GM12864 (cell line): Measurements from ENCODE around the gene WDR48.

Experiments
- DNase-seq: peaks from one replicate; pipeline ENCODE4 v3.0.0-alpha.2; 2011; ENCODE audit warnings: low read depth
- H3K4me3 ChIP-seq: 2 replicates; pipeline ENCODE4 v1.5.1; 2011; ENCODE audit warnings: mild to moderate bottlenecking, low read depth, low read length, control low read depth
- CTCF ChIP-seq: IDR thresholded peaks from 2 replicates; pipeline ENCODE4 v1.5.1; 2011; ENCODE audit warnings: low read depth, mild to moderate bottlenecking, moderate library complexity, low read length, control low read depth, inconsistent platforms; ENCODE audit errors: missing control alignments

Gene WDR48

GRCh38 chr3:39142067-39142466, 90.3 kb downstream of the WDR48 start:
- DNase-seq, result no peak
- no peak overlapping the region for H3K4me3 ChIP-seq
- TF ChIP-seq CTCF, result no peak

DNA sequence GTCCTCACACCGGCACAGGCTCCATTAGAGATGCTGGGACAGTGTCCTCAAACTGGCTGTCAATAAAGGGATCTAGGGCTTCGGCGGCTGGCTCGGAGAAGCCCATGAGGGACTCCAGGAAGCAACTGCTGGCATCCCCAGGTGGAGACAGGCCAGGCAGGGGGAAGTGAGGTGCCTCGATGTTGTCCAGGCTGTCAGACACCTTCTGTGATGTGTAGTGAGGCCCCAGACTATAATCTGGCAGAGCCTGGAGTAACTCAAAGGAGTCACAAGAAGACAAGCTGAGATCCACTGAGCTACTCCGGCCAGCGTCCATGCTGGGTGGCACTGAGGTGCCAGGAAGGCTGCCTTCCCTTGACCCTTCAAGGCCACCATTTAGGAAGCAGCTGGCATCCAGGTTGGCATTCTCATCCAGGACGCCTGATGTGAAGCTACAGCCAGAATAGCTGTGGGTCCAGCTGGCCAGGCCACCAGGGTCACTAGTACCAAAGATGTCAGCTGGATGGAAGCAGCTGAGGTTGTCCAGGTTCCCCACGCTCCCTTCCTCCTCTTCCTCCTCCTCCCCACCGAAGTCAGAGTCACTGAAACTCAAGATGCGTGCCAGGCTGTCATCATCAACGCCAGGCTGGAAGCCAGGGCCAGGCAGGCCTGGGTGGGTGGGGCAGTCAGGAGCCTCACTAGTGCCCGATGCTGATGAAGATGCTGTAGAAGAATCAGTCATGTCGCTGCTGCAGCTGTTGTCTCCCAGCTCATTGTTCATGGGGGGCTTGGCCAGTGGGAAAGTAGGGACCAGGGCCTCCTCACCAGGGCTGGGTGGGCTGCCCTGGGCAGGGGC, 91.5 kb downstream of the WDR48 start:
- no peak for DNase-seq
- H3K4me3 ChIP-seq, result no peak overlapping the region
- no peak for TF ChIP-seq CTCF

- H3K4me3 ChIP-seq, result no peak overlapping the region
- no peak for TF ChIP-seq CTCF
- no peak for DNase-seq
Measured at GRCh38 chr3:39144095-39144747, 92.4 kb downstream of the WDR48 start.

GRCh38 chr3:39144748-39145380, 93.0 kb downstream of the WDR48 start:
- H3K4me3 ChIP-seq, result no peak overlapping the region
- TF ChIP-seq CTCF, result no peak
- DNase-seq, result no peak

DNA sequence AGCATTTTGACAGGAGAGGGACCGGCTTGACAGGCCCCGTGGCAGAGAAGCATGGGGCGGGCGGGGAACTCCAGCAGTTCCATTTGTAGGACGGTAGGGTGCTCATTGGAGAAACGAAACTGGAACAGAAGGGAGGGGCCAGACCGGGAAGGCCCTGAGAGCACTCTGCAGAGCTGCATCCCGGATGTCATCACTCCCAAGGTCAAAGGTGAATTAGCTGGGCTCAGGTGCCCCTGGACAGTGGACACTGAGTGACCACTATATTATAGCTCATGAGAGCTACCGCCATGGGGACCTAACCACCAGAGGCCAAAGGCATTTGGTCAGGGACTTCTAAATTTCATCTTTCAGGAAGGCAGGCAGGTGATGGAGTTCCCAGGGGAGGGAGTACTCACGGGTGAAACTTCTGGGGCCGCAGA, 94.3 kb downstream of the WDR48 start:
- DNase-seq, result no peak
- H3K4me3 ChIP-seq, result peak overlapping the region; percentile 60

More for the DNA sequence above, 94.3 kb downstream of the WDR48 start:
- peak; percentile 23 for TF ChIP-seq CTCF
